BJ (cell line): ENCODE measurements around the gene KDM4B. TPM values are rescaled to one million over a fixed set of nuclear protein-coding genes. Genes with fewer than 3 reads are reported as not detected.
"Not testable (repeated sequence)": the region's sequence is repeated elsewhere in the genome, so short reads cannot be mapped to it uniquely, and the experiment has no call there.

Experiments
- CTCF ChIA-PET: fragments of 350-600 bp; formaldehyde crosslinking; extraction: SDS; loops from one replicate; lab custom pipeline; 2021; ENCODE audit warnings: antibody characterized with exemption, inconsistent platforms; lab: Yijun Ruan, JAX
- POLR2A ChIA-PET: fragments of 300-600 bp; sonication (Branson Sonifier 250); formaldehyde crosslinking; extraction: SDS; loops from one replicate; lab custom pipeline; 2021; ENCODE audit warnings: antibody characterized with exemption; lab: Charles Lee
- DNase-seq: peaks from one replicate; pipeline ENCODE4 v3.0.0-alpha.2; 2011; ENCODE audit warnings: low read depth
- H3K27me3 ChIP-seq: 2 replicates; pipeline ENCODE4 v1.6.0; 2011; ENCODE audit warnings: low read length; ENCODE audit not compliant: control insufficient read depth, insufficient read depth
- H3K36me3 ChIP-seq: 2 replicates; pipeline ENCODE4 v1.5.1; 2011; ENCODE audit warnings: low read length; ENCODE audit not compliant: control insufficient read depth, insufficient read depth
- H3K4me3 ChIP-seq: 2 replicates; pipeline ENCODE4 v1.5.1; 2011; ENCODE audit warnings: low read depth, mild to moderate bottlenecking, control low read depth, low read length
- CTCF ChIP-seq: IDR thresholded peaks from 2 replicates; pipeline ENCODE4 v1.5.1; 2011; ENCODE audit warnings: low read depth, mild to moderate bottlenecking, control low read depth, inconsistent platforms, low read length, moderate library complexity; ENCODE audit not compliant: insufficient read depth
- polyA plus RNA-seq: library from polyadenylated mRNA; depleted of rRNA; stranded (reverse); fragments of >200 nt; gene quantifications from 2 replicates; pipeline ENCODE4 v1.2.3, GENCODE V29; 2011

Gene KDM4B
- polyA plus RNA-seq, 1 experiment: 15.2 TPM

GRCh38 chr19:4930664-4931063, 38.2 kb upstream of the KDM4B start:
- peaks cover 10% of the 10 kb centered on the region for H3K36me3 ChIP-seq
- CTCF ChIA-PET: interaction anchor here (1.1 to 1.2 kb wide), 3 partner anchors 19 to 101 kb away, joined by 3 to 4 read pairs (median 4); no protein-coding TSS in a partner anchor
- H3K4me3 ChIP-seq: no peak overlapping the region
- DNase-seq: no peak
- no peak for TF ChIP-seq CTCF
- no peaks in the 10 kb centered on the region for H3K27me3 ChIP-seq
- POLR2A ChIA-PET: no interaction called here

GRCh38 chr19:4932711-4933110, 36.2 kb upstream of the KDM4B start:
- POLR2A ChIA-PET: no interaction called here
- no peak for TF ChIP-seq CTCF
- Histone ChIP-seq H3K4me3 (no peak overlapping the region), H3K27me3 (no peaks in the 10 kb centered on the region), H3K36me3 (peaks cover 10% of the 10 kb centered on the region)
- DNase-seq: no peak
- CTCF ChIA-PET: no interaction called here

- TF ChIP-seq CTCF: no peak
- POLR2A ChIA-PET: no interaction called here
- Histone ChIP-seq H3K4me3 (no peak overlapping the region), H3K27me3 (no peaks in the 10 kb centered on the region), H3K36me3 (peaks cover 10% of the 10 kb centered on the region)
- no peak for DNase-seq
- CTCF ChIA-PET: interaction anchor here (0.6 kb wide), 1 partner anchor 116 kb away, joined by 3 read pairs; no protein-coding TSS in a partner anchor
Observed at GRCh38 chr19:4933528-4933927, 35.4 kb upstream of the KDM4B start.

GRCh38 chr19:4935444-4935843, 33.5 kb upstream of the KDM4B start:
- Histone ChIP-seq H3K4me3 (no peak overlapping the region), H3K27me3 (no peaks in the 10 kb centered on the region), H3K36me3 (peaks cover 7% of the 10 kb centered on the region)
- CTCF ChIA-PET: interaction anchor here (0.5 kb wide), 1 partner anchor 104 kb away, joined by 3 read pairs; no protein-coding TSS in a partner anchor
- TF ChIP-seq CTCF: no peak
- DNase-seq: no peak
- POLR2A ChIA-PET: no interaction called here

GRCh38 chr19:4937060-4937459, 31.9 kb upstream of the KDM4B start:
- POLR2A ChIA-PET: no interaction called here

GRCh38 chr19:4938461-4938860, 30.5 kb upstream of the KDM4B start:
- POLR2A ChIA-PET: interaction anchor here (0.6 kb wide), 1 partner anchor 86 kb away, joined by 3 read pairs; no protein-coding TSS in a partner anchor

More at GRCh38 chr19:4937060-4937459, 31.9 kb upstream of the KDM4B start:
- no peak for TF ChIP-seq CTCF
- H3K36me3 ChIP-seq: peaks cover 6% of the 10 kb centered on the region
- H3K27me3 ChIP-seq: no peaks in the 10 kb centered on the region
- CTCF ChIA-PET: interaction anchor here (1.1 kb wide), 1 partner anchor 64 kb away, joined by 3 read pairs; no protein-coding TSS in a partner anchor
- H3K4me3 ChIP-seq: no peak overlapping the region
- no peak for DNase-seq

More at GRCh38 chr19:4938461-4938860, 30.5 kb upstream of the KDM4B start:
- H3K36me3 ChIP-seq, DNase-seq, H3K4me3 ChIP-seq, H3K27me3 ChIP-seq: not testable (repeated sequence)
- CTCF ChIA-PET: interaction anchor here (0.6 to 1.1 kb wide), 2 partner anchors 32 to 92 kb away, joined by 3 read pairs; no protein-coding TSS in a partner anchor
